ENCODE measurements around the gene SENP5. TPM values are rescaled to one million over a fixed set of nuclear protein-coding genes. Genes with fewer than 3 reads are reported as not detected.

SENP5 gene
- total RNA-seq, 3 donors from 2014 or later: 24.3 to 48.1 (median 31.0) TPM

DNA sequence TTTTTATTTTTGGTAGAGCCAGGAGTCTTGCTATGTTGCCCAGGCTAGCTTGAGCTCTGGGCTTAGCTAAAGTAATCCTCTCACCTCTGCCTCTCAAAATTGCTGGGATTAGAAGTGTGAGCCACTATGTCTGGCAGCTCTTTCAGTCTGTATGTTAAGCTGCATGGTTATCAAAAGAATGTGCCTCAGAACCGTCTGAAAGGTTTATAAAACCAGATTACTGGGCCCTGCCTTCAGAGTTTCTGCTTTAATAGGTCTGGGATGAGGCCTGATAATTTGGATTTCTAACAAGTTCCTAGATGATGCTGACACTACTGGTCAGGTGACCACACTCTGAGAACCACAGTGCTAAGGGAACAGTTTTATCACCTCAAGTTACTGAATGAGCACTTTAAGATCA lies 34.6 kb downstream of the SENP5 start:
- Histone ChIP-seq H3K36me3 (ENCODE audit: low read depth) (peaks cover 5% of the 10 kb centered on the region), H3K4me3 (no peak overlapping the region), H3K9me3 (no peaks in the 10 kb centered on the region), H3K4me1 (ENCODE audit: low read depth) (no peaks in the 10 kb centered on the region)
- no peak for TF ChIP-seq CTCF (IDR thresholded peaks at IDR 0.05)
- ATAC-seq: no peak
- no peak for DNase-seq
- intact Hi-C loops (cut with DNase I, micrococcal nuclease): no loop called here

GRCh38 chr3:196903740-196904139 lies 36.0 kb downstream of the SENP5 start:
- no peak for DNase-seq
- TF ChIP-seq CTCF (IDR thresholded peaks at IDR 0.05): no peak
- Histone ChIP-seq H3K9me3 (no peaks in the 10 kb centered on the region), H3K4me1 (ENCODE audit: low read depth) (no peaks in the 10 kb centered on the region), H3K4me3 (no peak overlapping the region), H3K36me3 (ENCODE audit: low read depth) (peaks cover 5% of the 10 kb centered on the region)
- intact Hi-C loops (cut with DNase I, micrococcal nuclease): no loop called here
- no peak for ATAC-seq

DNA sequence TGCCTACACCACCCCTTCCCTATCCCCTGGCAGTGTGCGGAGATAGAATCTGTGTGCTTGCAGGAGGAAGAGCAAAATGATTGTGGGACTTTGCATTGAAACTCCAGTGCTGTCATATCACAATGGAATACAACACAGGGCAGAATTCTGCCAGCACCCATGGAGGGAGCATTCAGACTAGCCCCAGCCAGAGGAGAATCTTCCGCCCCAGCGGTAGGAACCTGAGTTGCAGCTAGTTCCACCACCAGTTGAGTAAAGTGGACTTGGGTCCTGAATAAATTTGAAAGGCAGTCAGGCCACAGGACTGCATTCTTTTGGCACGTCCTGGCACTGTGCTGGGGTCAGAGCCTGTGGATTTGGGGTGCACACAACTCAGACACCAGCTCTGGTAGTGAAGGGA lies 47.1 kb downstream of the SENP5 start:
- Histone ChIP-seq H3K36me3 (ENCODE audit: low read depth) (peaks cover 5% of the 10 kb centered on the region), H3K9me3 (no peaks in the 10 kb centered on the region), H3K4me1 (ENCODE audit: low read depth) (no peaks in the 10 kb centered on the region), H3K4me3 (no peak overlapping the region)
- no peak for TF ChIP-seq CTCF (IDR thresholded peaks at IDR 0.05)
- no peak for ATAC-seq
- DNase-seq: no peak
- intact Hi-C loops (cut with DNase I, micrococcal nuclease): no loop called here

DNA sequence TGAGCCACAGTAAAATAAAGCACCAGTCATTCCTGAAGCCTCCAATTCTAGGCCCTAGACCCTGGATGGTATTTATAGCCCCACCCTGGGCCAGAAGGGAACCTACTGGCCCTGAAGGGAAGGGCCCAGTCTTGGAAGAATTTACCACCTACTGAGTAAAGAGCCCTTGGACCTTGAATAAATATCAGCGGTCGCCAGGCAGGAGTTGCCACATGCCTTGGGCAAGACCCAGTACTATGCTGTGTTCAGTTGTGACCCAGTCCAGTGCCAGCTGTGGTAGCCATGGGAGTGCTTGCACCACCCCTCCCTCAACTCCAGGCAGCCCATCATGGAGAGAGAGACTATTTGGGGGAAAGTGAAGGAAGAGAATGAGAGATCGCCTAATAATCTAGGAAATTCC lies 47.7 kb downstream of the SENP5 start:
- no peak overlapping the region for H3K4me3 ChIP-seq
- DNase-seq (no peak), ATAC-seq (no peak)
- peaks cover 5% of the 10 kb centered on the region for H3K36me3 ChIP-seq (ENCODE audit: low read depth)
- no peak for TF ChIP-seq CTCF (IDR thresholded peaks at IDR 0.05)
- intact Hi-C loops (cut with DNase I, micrococcal nuclease): no loop called here
- H3K9me3 ChIP-seq: no peaks in the 10 kb centered on the region
- H3K4me1 ChIP-seq (ENCODE audit: low read depth): no peaks in the 10 kb centered on the region

DNA sequence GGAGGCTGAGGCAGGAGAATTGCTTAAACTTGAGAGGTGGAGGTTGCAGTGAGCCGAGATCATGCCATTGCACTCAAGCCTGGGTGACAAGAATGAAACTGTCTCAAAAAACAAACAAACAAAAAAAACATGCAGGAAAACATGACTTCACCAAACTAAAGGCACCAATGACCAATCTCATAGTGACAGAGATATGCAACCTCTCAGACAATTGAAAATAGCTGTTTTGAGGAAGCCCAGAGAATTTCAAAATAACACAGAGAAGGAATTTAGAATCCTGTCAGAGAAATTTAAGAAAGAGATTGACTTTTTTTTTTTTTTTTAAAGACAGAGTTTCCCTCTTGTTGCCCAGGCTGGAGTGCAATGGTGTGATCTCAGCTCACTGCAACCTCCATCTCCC lies 48.5 kb downstream of the SENP5 start:
- H3K4me3 ChIP-seq: no peak overlapping the region
- no peaks in the 10 kb centered on the region for H3K4me1 ChIP-seq (ENCODE audit: low read depth)
- no peak for TF ChIP-seq CTCF (IDR thresholded peaks at IDR 0.05)
- ATAC-seq (no peak), DNase-seq (no peak)
- H3K36me3 ChIP-seq (ENCODE audit: low read depth): peaks cover 5% of the 10 kb centered on the region
- intact Hi-C loops (cut with DNase I, micrococcal nuclease): no loop called here
- H3K9me3 ChIP-seq: no peaks in the 10 kb centered on the region

GRCh38 chr3:196916995-196917394 lies 49.3 kb downstream of the SENP5 start:
- Histone ChIP-seq H3K9me3 (no peaks in the 10 kb centered on the region), H3K4me1 (ENCODE audit: low read depth) (no peaks in the 10 kb centered on the region), H3K36me3 (ENCODE audit: low read depth) (peaks cover 5% of the 10 kb centered on the region), H3K4me3 (no peak overlapping the region)
- TF ChIP-seq CTCF (IDR thresholded peaks at IDR 0.05): no peak
- ATAC-seq (no peak), DNase-seq (no peak)
- intact Hi-C loops (cut with DNase I, micrococcal nuclease): no loop called here
